Fibroblast of skin of left quadriceps (primary cell): ENCODE results near the gene IFNL3.
"Not testable (repeated sequence)": the region's sequence is repeated elsewhere in the genome, so short reads cannot be mapped to it uniquely, and the experiment has no call there.

Experiments used
- DNase-seq, 2 experiments: peaks; one replicate each; pipeline ENCODE4 v3.0.0-alpha.2; 2013; ENCODE audit warnings: low read depth in 2 of 2

The IFNL3 gene

GRCh38 chr19:39244410-39245100 lies at the start of gene IFNL3:
IFNL3 (minus strand) TSS chr19:39245006; CDS start chr19:39244967, 39 bp downstream.
- DNase-seq: not testable (repeated sequence)

- DNase-seq: no peak
Measured at GRCh38 chr19:39293394-39293793, 48.6 kb upstream of the IFNL3 start.

- no peak for DNase-seq
Measured at GRCh38 chr19:39284032-39284431, 39.2 kb upstream of the IFNL3 start.

- no peak for DNase-seq
Measured at GRCh38 chr19:39282021-39282420, 37.2 kb upstream of the IFNL3 start.

- no peak for DNase-seq
Measured at GRCh38 chr19:39277598-39277997, 32.8 kb upstream of the IFNL3 start.

- no peak for DNase-seq
Measured at GRCh38 chr19:39276740-39277139, 31.9 kb upstream of the IFNL3 start.

GRCh38 chr19:39275578-39275977 lies 30.8 kb upstream of the IFNL3 start:
- DNase-seq: no peak

- not testable (repeated sequence) for DNase-seq
Measured at GRCh38 chr19:39273859-39274258, 29.1 kb upstream of the IFNL3 start.

GRCh38 chr19:39270036-39270871 lies 25.4 kb upstream of the IFNL3 start:
- DNase-seq: no peak

GRCh38 chr19:39269369-39269768 lies 24.6 kb upstream of the IFNL3 start:
- DNase-seq: not testable (repeated sequence)

GRCh38 chr19:39268531-39269223 lies 23.9 kb upstream of the IFNL3 start:
- DNase-seq: not testable (repeated sequence)

GRCh38 chr19:39268085-39268484 lies 23.3 kb upstream of the IFNL3 start, which contains the start of gene IFNL2:
IFNL2 (plus strand) TSS chr19:39268396; CDS start chr19:39268569, 173 bp downstream.
- not testable (repeated sequence) for DNase-seq

GRCh38 chr19:39265321-39265916 lies 20.6 kb upstream of the IFNL3 start:
- DNase-seq: no peak

GRCh38 chr19:39264306-39265290 lies 19.8 kb upstream of the IFNL3 start:
- DNase-seq: no peak

- no peak for DNase-seq
Measured at GRCh38 chr19:39263912-39264305, 19.1 kb upstream of the IFNL3 start.

GRCh38 chr19:39262496-39262895 lies 17.7 kb upstream of the IFNL3 start:
- DNase-seq: no peak

GRCh38 chr19:39261704-39262103 lies 16.9 kb upstream of the IFNL3 start:
- no peak for DNase-seq

GRCh38 chr19:39257227-39257626 lies 12.4 kb upstream of the IFNL3 start:
- no peak for DNase-seq

- no peak for DNase-seq
Measured at GRCh38 chr19:39254531-39255345, 9.9 kb upstream of the IFNL3 start.
